Astrocyte (in vitro differentiated cells and primary cell): ENCODE measurements around the gene MPRIP. TPM values are rescaled to one million over a fixed set of nuclear protein-coding genes. Genes with fewer than 3 reads are reported as not detected.

ENCODE experiments used
- DNase-seq: peaks from one replicate; pipeline ENCODE4 v3.0.0-alpha.2; 2010; ENCODE audit warnings: low read depth
- FAIRE-seq: peaks from 2 replicates; lab custom pipeline; 2011; peaks lifted over from hg19 to GRCh38; lab: Jason Lieb, UNC
- H2AFZ ChIP-seq: 2 replicates; pipeline ENCODE4 v1.6.0; 2012; ENCODE audit warnings: low read depth, low read length, inconsistent platforms
- H3K27ac ChIP-seq: 2 replicates; pipeline ENCODE4 v1.5.1; 2011; ENCODE audit warnings: low read depth, low read length, inconsistent platforms
- H3K27me3 ChIP-seq: 2 replicates; pipeline ENCODE4 v1.6.0; 2011; ENCODE audit warnings: low read length, inconsistent platforms; ENCODE audit not compliant: insufficient read depth
- H3K36me3 ChIP-seq: 2 replicates; pipeline ENCODE4 v1.5.1; 2011; ENCODE audit warnings: low read length, inconsistent platforms; ENCODE audit not compliant: insufficient read depth
- H3K4me1 ChIP-seq: 2 replicates; pipeline ENCODE4 v1.5.1; 2011; ENCODE audit warnings: low read length, inconsistent platforms; ENCODE audit not compliant: insufficient read depth
- H3K4me2 ChIP-seq: 2 replicates; pipeline ENCODE4 v1.6.0; 2012; ENCODE audit warnings: low read length, inconsistent platforms
- H3K4me3 ChIP-seq: 2 replicates; pipeline ENCODE4 v1.5.1; 2011; ENCODE audit warnings: low read depth, mild to moderate bottlenecking, low read length, inconsistent platforms; ENCODE audit not compliant: insufficient read depth
- H3K79me2 ChIP-seq: 2 replicates; pipeline ENCODE4 v1.6.0; 2012; ENCODE audit warnings: mild to moderate bottlenecking, low read length, inconsistent platforms; ENCODE audit not compliant: insufficient read depth
- H3K9ac ChIP-seq: 2 replicates; pipeline ENCODE4 v1.6.0; 2012; ENCODE audit warnings: mild to moderate bottlenecking, low read length, inconsistent platforms
- H3K9me3 ChIP-seq: 2 replicates; pipeline ENCODE4 v1.5.1; 2012; ENCODE audit warnings: low read depth, mild to moderate bottlenecking, low read length, inconsistent platforms; ENCODE audit not compliant: insufficient read depth
- H4K20me1 ChIP-seq: 2 replicates; pipeline ENCODE4 v1.6.0; 2012; ENCODE audit warnings: low read length, inconsistent platforms; ENCODE audit not compliant: insufficient read depth
- H3K27ac Mint-ChIP-seq: one replicate; pipeline ENCODE4 v1.8.0; 2021; ENCODE audit warnings: mild to moderate bottlenecking, mixed read lengths; ENCODE audit not compliant: unreplicated experiment
- H3K27me3 Mint-ChIP-seq: one replicate; pipeline ENCODE4 v1.8.0; 2021; ENCODE audit warnings: low read depth, mixed read lengths; ENCODE audit not compliant: unreplicated experiment
- H3K36me3 Mint-ChIP-seq: one replicate; pipeline ENCODE4 v1.8.0; 2021; ENCODE audit warnings: low read depth, mixed read lengths; ENCODE audit not compliant: unreplicated experiment
- H3K4me1 Mint-ChIP-seq: one replicate; pipeline ENCODE4 v1.8.0; 2021; ENCODE audit warnings: low read depth, mixed read lengths; ENCODE audit not compliant: unreplicated experiment
- H3K4me3 Mint-ChIP-seq: one replicate; pipeline ENCODE4 v1.8.0; 2021; ENCODE audit warnings: mild to moderate bottlenecking, moderate library complexity, mixed read lengths; ENCODE audit not compliant: unreplicated experiment
- H3K9me3 Mint-ChIP-seq: one replicate; pipeline ENCODE4 v1.8.0; 2021; ENCODE audit warnings: mild to moderate bottlenecking, mixed read lengths; ENCODE audit not compliant: unreplicated experiment
- CTCF ChIP-seq: IDR thresholded peaks from 2 replicates; pipeline ENCODE4 v1.5.1; 2011; ENCODE audit warnings: low read depth, mild to moderate bottlenecking, inconsistent platforms, low read length, moderate library complexity; ENCODE audit not compliant: insufficient read depth
- EZH2 ChIP-seq: IDR thresholded peaks from 2 replicates; pipeline ENCODE4 v1.6.1; 2012; ENCODE audit warnings: mild to moderate bottlenecking, low read length, inconsistent platforms; ENCODE audit not compliant: insufficient read depth
- total RNA-seq: library from RNA; stranded (reverse); gene quantifications from 2 replicates; pipeline ENCODE4 v1.2.1, GENCODE V29; 2021

MPRIP gene
- total RNA-seq, 1 donor from 2014 or later = 176 TPM

DNA sequence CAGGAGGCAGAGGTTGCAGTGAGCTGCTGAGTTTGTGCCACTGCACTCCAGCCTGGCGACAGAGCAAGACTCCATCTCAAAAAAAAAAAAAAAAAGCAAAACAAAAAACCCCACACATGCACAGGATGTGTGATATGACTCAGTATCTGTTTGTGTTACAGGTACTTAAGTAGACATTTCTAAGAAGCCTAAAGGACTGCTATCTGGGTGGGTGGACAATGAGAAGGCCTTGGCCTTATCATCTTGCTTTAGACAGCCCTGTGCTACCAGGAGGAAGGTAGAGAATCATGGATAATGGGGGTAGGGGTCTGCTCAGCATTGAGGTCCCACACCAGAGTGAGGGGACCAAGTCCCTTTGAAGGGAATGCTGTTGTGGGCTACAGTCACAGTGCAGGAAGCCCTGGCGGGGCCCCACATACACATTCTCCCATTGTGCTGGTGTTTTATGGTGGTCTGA lies 137.1 kb downstream of the MPRIP start:
- Mint-ChIP-seq H3K4me3 (no peak overlapping the region), H3K9me3 (no peaks in the 10 kb centered on the region), H3K36me3 (peaks cover 30% of the 10 kb centered on the region), H3K27ac (peak overlapping the region; percentile 34), H3K27me3 (no peaks in the 10 kb centered on the region), H3K4me1 (no peaks in the 10 kb centered on the region)
- no peaks in the 10 kb centered on the region for H3K79me2 ChIP-seq
- DNase-seq = no peak
- H3K4me2 ChIP-seq = no peak overlapping the region
- no peaks in the 10 kb centered on the region for H3K27me3 ChIP-seq
- H4K20me1 ChIP-seq = peaks cover 14% of the 10 kb centered on the region
- H3K4me1 ChIP-seq = no peaks in the 10 kb centered on the region
- H3K9ac ChIP-seq = no peak overlapping the region
- no peak overlapping the region for H3K27ac ChIP-seq
- no peak for FAIRE-seq
- H3K9me3 ChIP-seq = no peaks in the 10 kb centered on the region
- H3K4me3 ChIP-seq = no peak overlapping the region
- H3K36me3 ChIP-seq = peaks cover 72% of the 10 kb centered on the region
- TF ChIP-seq EZH2 (no peak), CTCF (no peak)
- H2AFZ ChIP-seq = no peak overlapping the region

GRCh38 chr17:17180141-17180603 lies 137.9 kb downstream of the MPRIP start:
- Mint-ChIP-seq H3K4me1 (peaks cover 2% of the 10 kb centered on the region), H3K27ac (no peak overlapping the region), H3K36me3 (peaks cover 32% of the 10 kb centered on the region), H3K9me3 (no peaks in the 10 kb centered on the region), H3K27me3 (no peaks in the 10 kb centered on the region), H3K4me3 (no peak overlapping the region)
- DNase-seq (no peak), FAIRE-seq (no peak)
- Histone ChIP-seq H3K27me3 (no peaks in the 10 kb centered on the region), H3K9me3 (no peaks in the 10 kb centered on the region), H3K36me3 (peaks cover 67% of the 10 kb centered on the region), H3K4me2 (no peak overlapping the region), H3K4me3 (no peak overlapping the region), H3K79me2 (no peaks in the 10 kb centered on the region), H2AFZ (no peak overlapping the region), H3K9ac (no peak overlapping the region), H4K20me1 (peaks cover 14% of the 10 kb centered on the region), H3K27ac (no peak overlapping the region), H3K4me1 (no peaks in the 10 kb centered on the region)
- TF ChIP-seq EZH2 (no peak), CTCF (no peak)

GRCh38 chr17:17180741-17181525 lies 138.7 kb downstream of the MPRIP start:
- Mint-ChIP-seq H3K36me3 (peaks cover 35% of the 10 kb centered on the region), H3K4me3 (no peak overlapping the region), H3K27ac (no peak overlapping the region), H3K4me1 (peaks cover 8% of the 10 kb centered on the region), H3K27me3 (no peaks in the 10 kb centered on the region), H3K9me3 (no peaks in the 10 kb centered on the region)
- H3K36me3 ChIP-seq = peaks cover 63% of the 10 kb centered on the region
- no peak overlapping the region for H3K4me2 ChIP-seq
- H3K27ac ChIP-seq = no peak overlapping the region
- FAIRE-seq (no peak), DNase-seq (no peak)
- peaks cover 14% of the 10 kb centered on the region for H4K20me1 ChIP-seq
- H2AFZ ChIP-seq = no peak overlapping the region
- no peaks in the 10 kb centered on the region for H3K79me2 ChIP-seq
- H3K9ac ChIP-seq = no peak overlapping the region
- H3K9me3 ChIP-seq = no peaks in the 10 kb centered on the region
- no peaks in the 10 kb centered on the region for H3K4me1 ChIP-seq
- no peaks in the 10 kb centered on the region for H3K27me3 ChIP-seq
- no peak for TF ChIP-seq CTCF
- no peak for TF ChIP-seq EZH2
- H3K4me3 ChIP-seq = no peak overlapping the region
